Endothelial cell of umbilical vein (primary cell): Measurements from ENCODE around the gene C16orf74.

Experiments used
- EZH2 ChIP-seq: IDR thresholded peaks from 2 replicates; pipeline ENCODE4 v1.6.1; 2012; ENCODE audit warnings: borderline replicate concordance, low read depth, mild to moderate bottlenecking, moderate library complexity, low read length, inconsistent platforms; ENCODE audit not compliant: severe bottlenecking
- JUN ChIP-seq: IDR thresholded peaks from 2 replicates; pipeline ENCODE4 v1.6.1; 2011; ENCODE audit warnings: borderline replicate concordance, low read depth; ENCODE audit not compliant: insufficient read length, insufficient read depth
- MYC ChIP-seq: IDR thresholded peaks from one replicate; pipeline ENCODE4 v1.6.1; 2011; ENCODE audit warnings: mild to moderate bottlenecking, low read depth, low read length
- POLR2AphosphoS5 ChIP-seq: IDR thresholded peaks from 2 replicates; pipeline ENCODE4 v1.6.1; 2012; ENCODE audit warnings: low read depth, mild to moderate bottlenecking, control low read depth, low read length, moderate library complexity; ENCODE audit not compliant: insufficient read depth
- TF ChIP-seq, protein P1 (sequence below), 2 donors: IDR thresholded peaks; 1 replicate in 1 of 2; 2 replicates in 1 of 2; pipeline ENCODE4 v1.5.1; 2011; ENCODE audit warnings: low read length in 2 of 2, mild to moderate bottlenecking in 2 of 2, moderate library complexity in 2 of 2, control low read depth in 1 of 2, inconsistent platforms in 1 of 2, low read depth in 1 of 2; ENCODE audit not compliant: insufficient read depth in 1 of 2; ENCODE audit errors: extremely low read depth in 1 of 2

DNA sequence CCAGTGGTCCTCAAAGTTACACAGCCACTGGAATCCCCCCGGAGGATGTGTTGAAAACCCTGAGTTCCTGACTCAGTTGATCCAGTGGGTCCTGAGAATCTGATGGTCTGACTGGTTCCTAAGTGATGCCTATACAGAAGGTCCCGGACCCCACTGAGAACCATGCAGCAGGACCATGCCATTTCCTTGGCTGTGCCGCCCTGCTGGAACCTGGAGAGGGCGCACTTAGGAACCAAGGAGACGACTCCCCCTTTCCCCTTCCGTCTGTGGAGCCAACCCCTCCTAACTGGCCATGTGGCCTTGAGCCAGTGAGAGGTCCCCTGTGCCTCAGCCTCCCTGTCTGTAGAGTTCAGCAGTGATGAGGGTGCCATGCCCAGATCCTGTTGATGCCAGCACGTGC is 22.0 kb downstream of the C16orf74 start:
- TF ChIP-seq, protein P1, sequence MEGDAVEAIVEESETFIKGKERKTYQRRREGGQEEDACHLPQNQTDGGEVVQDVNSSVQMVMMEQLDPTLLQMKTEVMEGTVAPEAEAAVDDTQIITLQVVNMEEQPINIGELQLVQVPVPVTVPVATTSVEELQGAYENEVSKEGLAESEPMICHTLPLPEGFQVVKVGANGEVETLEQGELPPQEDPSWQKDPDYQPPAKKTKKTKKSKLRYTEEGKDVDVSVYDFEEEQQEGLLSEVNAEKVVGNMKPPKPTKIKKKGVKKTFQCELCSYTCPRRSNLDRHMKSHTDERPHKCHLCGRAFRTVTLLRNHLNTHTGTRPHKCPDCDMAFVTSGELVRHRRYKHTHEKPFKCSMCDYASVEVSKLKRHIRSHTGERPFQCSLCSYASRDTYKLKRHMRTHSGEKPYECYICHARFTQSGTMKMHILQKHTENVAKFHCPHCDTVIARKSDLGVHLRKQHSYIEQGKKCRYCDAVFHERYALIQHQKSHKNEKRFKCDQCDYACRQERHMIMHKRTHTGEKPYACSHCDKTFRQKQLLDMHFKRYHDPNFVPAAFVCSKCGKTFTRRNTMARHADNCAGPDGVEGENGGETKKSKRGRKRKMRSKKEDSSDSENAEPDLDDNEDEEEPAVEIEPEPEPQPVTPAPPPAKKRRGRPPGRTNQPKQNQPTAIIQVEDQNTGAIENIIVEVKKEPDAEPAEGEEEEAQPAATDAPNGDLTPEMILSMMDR (IDR thresholded peaks at IDR 0.05; ENCODE audit: extremely low read depth in 1 of 2, insufficient read depth in 1 of 2, low read depth in 1 of 2, low read length in 2 of 2) = peak; percentile 12 to 25
- no peak for TF ChIP-seq POLR2AphosphoS5
- no peak for TF ChIP-seq MYC
- TF ChIP-seq JUN = no peak
- no peak for TF ChIP-seq EZH2
